PC-9 (cell line): ENCODE measurements around the gene ZMIZ1. TPM values are rescaled to one million over a fixed set of nuclear protein-coding genes. Genes with fewer than 3 reads are reported as not detected.

Experiments
- BruUV-seq: library from RNA; stranded (reverse); fragments of 400-500 nt; replicated peaks from 2 replicates; lab custom pipeline; 2021; lab: Mats Ljungman, UMichigan
- CTCF ChIA-PET: fragments of 300-600 bp; sonication (Branson Sonifier 250); formaldehyde crosslinking; loops from one replicate; lab custom pipeline; 2022; ENCODE audit warnings: antibody characterized with exemption; lab: Charles Lee
- POLR2A ChIA-PET: fragments of 300-600 bp; sonication (Branson Sonifier 250); formaldehyde crosslinking; loops from one replicate; lab custom pipeline; 2022; ENCODE audit warnings: antibody characterized with exemption; ENCODE audit not compliant: unreplicated experiment; lab: Charles Lee
- DNase-seq, 2 experiments: peaks; one replicate each; pipeline versions ENCODE4 v3.0.0 to v3.0.0-alpha.2; 2015 to 2022; ENCODE audit warnings: mixed read lengths in 1 of 2
- H2AFZ ChIP-seq: fragments of 200-600 bp; sonication (generic); 2 replicates; pipeline ENCODE4 v1.8.1; 2017; ENCODE audit warnings: antibody characterized with exemption
- H3F3A ChIP-seq: fragments of 200-600 bp; sonication (generic); 2 replicates; pipeline ENCODE4 v1.8.1; 2017; ENCODE audit warnings: antibody characterized with exemption, mild to moderate bottlenecking, low read depth; ENCODE audit not compliant: insufficient read depth
- H3K27ac ChIP-seq: fragments of 200-600 bp; sonication (generic); 2 replicates; pipeline ENCODE4 v1.6.1; 2016; ENCODE audit warnings: mixed run types
- H3K27me3 ChIP-seq: fragments of 200-600 bp; sonication (generic); 2 replicates; pipeline ENCODE4 v1.6.1; 2016; ENCODE audit warnings: low read depth, mixed run types; ENCODE audit not compliant: insufficient read depth
- H3K36me3 ChIP-seq: fragments of 200-600 bp; sonication (generic); 2 replicates; pipeline ENCODE4 v1.6.1; 2016; ENCODE audit warnings: low read depth, mixed run types
- H3K4me1 ChIP-seq: fragments of 200-600 bp; sonication (generic); replicated peaks from 2 replicates; pipeline ENCODE4 v1.6.1; 2016; ENCODE audit warnings: mixed run types; ENCODE audit not compliant: insufficient read depth
- H3K4me2 ChIP-seq: fragments of 200-600 bp; sonication (generic); 2 replicates; pipeline ENCODE4 v1.6.1; 2017; ENCODE audit warnings: mixed run types
- H3K4me3 ChIP-seq: fragments of 200-600 bp; sonication (generic); 2 replicates; pipeline ENCODE4 v1.6.1; 2016; ENCODE audit warnings: mixed run types
- H3K79me2 ChIP-seq: fragments of 200-600 bp; sonication (generic); 2 replicates; pipeline ENCODE4 v1.6.1; 2017; ENCODE audit warnings: low read depth, mixed run types
- H3K9me2 ChIP-seq: fragments of 200-600 bp; sonication (generic); 2 replicates; pipeline ENCODE4 v1.8.1; 2017; ENCODE audit warnings: mild to moderate bottlenecking; ENCODE audit not compliant: insufficient read depth
- H3K9me3 ChIP-seq: fragments of 200-600 bp; sonication (generic); 2 replicates; pipeline ENCODE4 v1.8.1; 2016; ENCODE audit warnings: low read depth; ENCODE audit not compliant: insufficient read depth
- H4K20me1 ChIP-seq: fragments of 200-600 bp; sonication (generic); 2 replicates; pipeline ENCODE4 v1.8.1; 2017; ENCODE audit not compliant: insufficient read depth
- EZH2 ChIP-seq: fragments of 200-600 bp; sonication (generic); IDR thresholded peaks from 2 replicates; pipeline ENCODE4 v1.8.0; 2017; ENCODE audit warnings: antibody characterized with exemption, low read depth
- intact Hi-C: fragments of 100-400 bp; cut with micrococcal nuclease; formaldehyde crosslinking; loops from one replicate; pipeline ENCODE4 v1.10.0; 2022; ENCODE audit not compliant: unreplicated experiment
- total RNA-seq: library from RNA; stranded (reverse); gene quantifications from 2 replicates; pipeline ENCODE4 v1.2.3, GENCODE V29; 2021
- TF ChIP-seq, protein P1 (sequence below): fragments of 200-600 bp; sonication (generic); conservative IDR thresholded peaks from 2 replicates; pipeline ENCODE4 v1.6.1; 2017; ENCODE audit warnings: mixed run types, antibody characterized with exemption, mild to moderate bottlenecking, moderate library complexity

The ZMIZ1 gene
- total RNA-seq, 1 experiment from 2014 or later, result 47.6 TPM

GRCh38 chr10:79346388-79347225 is 277.8 kb downstream of the ZMIZ1 start:
- TSS peak; percentile 25 for BruUV-seq
- peak overlapping the region; percentile 88 for H3K4me2 ChIP-seq
- POLR2A ChIA-PET, result interaction anchor here (0.5 to 0.7 kb wide), 2 partner anchors 24 to 97 kb away, joined by 3 read pairs; no protein-coding TSS in a partner anchor
- H2AFZ ChIP-seq, result no peak overlapping the region; the same call in 1 of the 2 replicates
- DNase-seq, result no peak
- no peaks in the 10 kb centered on the region for H3K9me3 ChIP-seq
- peak overlapping the region; percentile 87 for H3K27ac ChIP-seq
- H3K36me3 ChIP-seq, result peaks cover 29% of the 10 kb centered on the region
- TF ChIP-seq, protein P1, sequence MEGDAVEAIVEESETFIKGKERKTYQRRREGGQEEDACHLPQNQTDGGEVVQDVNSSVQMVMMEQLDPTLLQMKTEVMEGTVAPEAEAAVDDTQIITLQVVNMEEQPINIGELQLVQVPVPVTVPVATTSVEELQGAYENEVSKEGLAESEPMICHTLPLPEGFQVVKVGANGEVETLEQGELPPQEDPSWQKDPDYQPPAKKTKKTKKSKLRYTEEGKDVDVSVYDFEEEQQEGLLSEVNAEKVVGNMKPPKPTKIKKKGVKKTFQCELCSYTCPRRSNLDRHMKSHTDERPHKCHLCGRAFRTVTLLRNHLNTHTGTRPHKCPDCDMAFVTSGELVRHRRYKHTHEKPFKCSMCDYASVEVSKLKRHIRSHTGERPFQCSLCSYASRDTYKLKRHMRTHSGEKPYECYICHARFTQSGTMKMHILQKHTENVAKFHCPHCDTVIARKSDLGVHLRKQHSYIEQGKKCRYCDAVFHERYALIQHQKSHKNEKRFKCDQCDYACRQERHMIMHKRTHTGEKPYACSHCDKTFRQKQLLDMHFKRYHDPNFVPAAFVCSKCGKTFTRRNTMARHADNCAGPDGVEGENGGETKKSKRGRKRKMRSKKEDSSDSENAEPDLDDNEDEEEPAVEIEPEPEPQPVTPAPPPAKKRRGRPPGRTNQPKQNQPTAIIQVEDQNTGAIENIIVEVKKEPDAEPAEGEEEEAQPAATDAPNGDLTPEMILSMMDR, result no peak
- TF ChIP-seq EZH2, result no peak
- CTCF ChIA-PET, result interaction anchor here (0.6 kb wide), 1 partner anchor 1627 kb away, joined by 23 read pairs; no protein-coding TSS in a partner anchor
- intact Hi-C loops, result loop anchor here (1.0 to 2.0 kb wide), 2 partner anchors 25 to 48 kb away; no protein-coding TSS in a partner anchor
- peaks cover 29% of the 10 kb centered on the region for H3K4me1 ChIP-seq
- no peaks in the 10 kb centered on the region for H3K9me2 ChIP-seq
- peaks cover 10% of the 10 kb centered on the region; the same call in 1 of the 2 replicates for H3F3A ChIP-seq
- peak overlapping the region; percentile 87; the same call in 1 of the 2 replicates for H3K4me3 ChIP-seq
- no peaks in the 10 kb centered on the region for H3K27me3 ChIP-seq
- peaks cover 33% of the 10 kb centered on the region for H4K20me1 ChIP-seq
- H3K79me2 ChIP-seq, result peaks cover 41% of the 10 kb centered on the region

DNA sequence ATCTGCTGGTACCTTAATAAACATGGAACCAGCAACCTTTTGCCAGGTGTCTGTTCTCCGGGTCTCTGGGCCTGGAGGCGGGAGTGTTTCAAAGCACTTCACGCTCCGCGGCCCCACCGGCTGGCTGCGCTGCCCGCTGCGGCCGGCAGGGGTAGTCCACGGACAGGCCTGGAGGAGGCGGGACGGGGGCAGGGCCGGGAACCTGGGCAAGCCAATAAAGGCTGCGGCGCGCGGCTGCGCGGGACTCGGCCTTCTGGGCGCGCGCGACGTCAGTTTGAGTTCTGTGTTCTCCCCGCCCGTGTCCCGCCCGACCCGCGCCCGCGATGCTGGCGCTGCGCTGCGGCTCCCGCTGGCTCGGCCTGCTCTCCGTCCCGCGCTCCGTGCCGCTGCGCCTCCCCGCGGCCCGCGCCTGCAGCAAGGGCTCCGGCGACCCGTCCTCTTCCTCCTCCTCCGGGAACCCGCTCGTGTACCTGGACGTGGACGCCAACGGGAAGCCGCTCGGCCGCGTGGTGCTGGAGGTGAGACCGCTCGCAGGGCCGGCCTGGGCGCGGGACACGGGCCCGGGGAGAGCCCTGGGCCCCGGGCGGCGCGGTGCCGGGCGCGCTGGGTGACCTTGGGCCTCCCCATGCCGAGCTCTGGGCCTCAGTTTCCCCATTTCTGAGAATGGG is 278.6 kb downstream of the ZMIZ1 start, which contains the start of gene PPIF:
Gene PPIF (plus strand): TSS at position 244 of the 668 bp plus-strand sequence. CDS start 80 bp downstream, at position 324.
- ChIA-PET CTCF (no interaction called here), POLR2A (interaction anchor here (0.5 to 0.7 kb wide), 3 partner anchors 24 to 108 kb away, joined by 3 to 4 read pairs (median 3); no protein-coding TSS in a partner anchor)
- Histone ChIP-seq H2AFZ (peak within 1 kb of the TSS; percentile 84), H3K27ac (peak within 1 kb of the TSS; percentile 87), H3K36me3 (peaks cover 37% of the 10 kb centered on the region), H4K20me1 (peaks cover 41% of the 10 kb centered on the region), H3F3A (peaks cover 17% of the 10 kb centered on the region; the same call in 1 of the 2 replicates), H3K9me3 (no peaks in the 10 kb centered on the region), H3K4me2 (peak within 1 kb of the TSS; percentile 88), H3K27me3 (no peaks in the 10 kb centered on the region), H3K9me2 (no peaks in the 10 kb centered on the region), H3K4me3 (peak within 1 kb of the TSS; percentile 87), H3K79me2 (peaks cover 47% of the 10 kb centered on the region), H3K4me1 (peaks cover 29% of the 10 kb centered on the region)
- BruUV-seq, result no TSS peak
- intact Hi-C loops, result loop anchor here (1.0 to 2.0 kb wide), 2 partner anchors 26 to 49 kb away; no protein-coding TSS in a partner anchor
- no peak for TF ChIP-seq EZH2
- TF ChIP-seq, protein P1, result peak; percentile 98
- peak; percentile 76 to 97 for DNase-seq
